Lower leg skin (tissue), 3 donors: ENCODE results near the gene USP40.

Experiments used
- CTCF ChIP-seq, 3 donors: fragments of 450-650 bp; IDR thresholded peaks; one replicate each; pipeline ENCODE4 v1.5.1; 2016; ENCODE audit warnings: antibody characterized with exemption in 3 of 3, mild to moderate bottlenecking in 3 of 3, moderate library complexity in 2 of 3
- POLR2A ChIP-seq, 2 donors: fragments of 450-650 bp; IDR thresholded peaks; one replicate each; pipeline ENCODE4 v1.6.1; 2016 to 2017; ENCODE audit warnings: antibody characterized with exemption in 2 of 2, mild to moderate bottlenecking in 1 of 2, moderate library complexity in 1 of 2

DNA sequence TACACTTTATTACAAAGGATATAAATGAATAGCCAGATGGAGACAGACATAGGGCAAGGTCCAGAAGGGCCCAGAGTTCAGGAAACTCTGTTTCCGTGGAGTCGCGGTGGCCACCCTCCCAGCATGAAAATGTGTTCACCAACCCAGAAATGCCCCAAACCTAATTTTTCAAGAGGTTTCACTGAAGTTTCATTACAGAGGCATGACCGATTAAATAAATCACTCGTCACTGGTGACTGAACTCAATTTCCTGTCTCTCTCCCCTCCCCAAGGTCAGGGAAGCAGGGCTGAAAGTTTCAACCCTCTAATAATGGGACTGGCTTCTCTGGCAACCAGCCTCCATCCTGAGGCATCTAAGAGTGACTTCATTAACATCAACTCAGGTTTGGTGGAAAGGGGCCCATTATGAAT lies 22.4 kb downstream of the USP40 start:
- TF ChIP-seq POLR2A (IDR thresholded peaks at IDR 0.05) (no peak), CTCF (IDR thresholded peaks at IDR 0.05) (no peak)
